Aorta (tissue), 5 donors: ENCODE measurements around the gene SMYD2. TPM values are rescaled to one million over a fixed set of nuclear protein-coding genes. Genes with fewer than 3 reads are reported as not detected.
A peak's percentile ranks its signal among the peaks of the same experiment; 100 is the strongest.

Experiments
- ATAC-seq: fragments of 200-7000 bp; cut with Tn5 transposase; one replicate; pipeline ENCODE4 v1.9.1; 2022; ENCODE audit warnings: moderate library complexity; ENCODE audit not compliant: low FRiP score
- DNase-seq, 2 donors: peaks; one replicate each; pipeline ENCODE4 v3.0.0-alpha.2; 2020
- H3K27ac ChIP-seq, 2 donors: one replicate each; pipeline ENCODE4 v1.5.1; 2013; ENCODE audit warnings: low read length in 2 of 2, mild to moderate bottlenecking in 2 of 2, moderate library complexity in 2 of 2, control low read depth in 1 of 2, inconsistent platforms in 1 of 2, low read depth in 1 of 2
- H3K27me3 ChIP-seq, 2 donors: one replicate each; pipeline ENCODE4 v1.6.1; 2013; ENCODE audit warnings: control low read depth in 1 of 2, low read length in 1 of 2, mild to moderate bottlenecking in 1 of 2, moderate library complexity in 1 of 2; ENCODE audit not compliant: insufficient read depth in 2 of 2, control insufficient read depth in 1 of 2
- H3K36me3 ChIP-seq, 2 donors: one replicate each; pipeline ENCODE4 v1.6.1; 2013; ENCODE audit warnings: control low read depth in 1 of 2, low read length in 1 of 2, mild to moderate bottlenecking in 1 of 2; ENCODE audit not compliant: insufficient read depth in 2 of 2, control insufficient read depth in 1 of 2
- H3K4me1 ChIP-seq, 2 donors: one replicate each; pipeline ENCODE4 v1.6.1; 2013; ENCODE audit warnings: low read length in 2 of 2, control low read depth in 1 of 2, mild to moderate bottlenecking in 1 of 2, moderate library complexity in 1 of 2; ENCODE audit not compliant: insufficient read depth in 2 of 2, control insufficient read depth in 1 of 2
- H3K4me3 ChIP-seq, 2 donors: one replicate each; pipeline ENCODE4 v1.5.1; 2013; ENCODE audit warnings: low read length in 2 of 2, control low read depth in 1 of 2, mild to moderate bottlenecking in 1 of 2
- H3K9me3 ChIP-seq: one replicate; pipeline ENCODE4 v1.6.1; 2013; ENCODE audit warnings: mild to moderate bottlenecking, low read length; ENCODE audit not compliant: control insufficient read depth
- WGBS, 2 donors: extraction: QIAGEN DNeasy Blood & Tissue Kit; methylation state at CpG; one replicate each; pipeline ENCODE4 v1.1.7; 2013; 5-methylcytosine and 5-hydroxymethylcytosine counted together
- intact Hi-C, 2 donors: fragments of 100-400 bp; cut with DNase I; formaldehyde crosslinking; loops; one replicate each; pipeline versions ENCODE4 v1.14.2 to v1.15.0; 2022
- long read RNA-seq, 2 donors: library from polyadenylated mRNA; unstranded; transcript quantifications; one replicate each; pipeline ENCODE4 v2.0.0, GENCODE V29; 2020 to 2021
- polyA plus RNA-seq, 2 donors: library from polyadenylated mRNA; stranded (reverse); fragments of 200-250 nt; gene quantifications; one replicate each; pipeline ENCODE4 v1.2.3, GENCODE V29; 2013
- total RNA-seq, 2 donors: library from RNA; stranded (reverse); fragmentation: NEBNext Ultra II Directional; extraction: Animal tissue kit (Norgen Biotek cat#: 25700); gene quantifications; one replicate each; pipeline ENCODE4 v1.2.1, GENCODE V29; 2021
- donor health status: healthy with polysubstance abuse.
- donor health status: Bipolar disorder and iron deficiency.
- donor health status: DM: no; HTN: no; CAD: no.
- donor health status: DM: no; HTN: no; CAD: no.
- donor health status: DM: yes; HTN: yes; CAD: no.

SMYD2 gene, protein sequence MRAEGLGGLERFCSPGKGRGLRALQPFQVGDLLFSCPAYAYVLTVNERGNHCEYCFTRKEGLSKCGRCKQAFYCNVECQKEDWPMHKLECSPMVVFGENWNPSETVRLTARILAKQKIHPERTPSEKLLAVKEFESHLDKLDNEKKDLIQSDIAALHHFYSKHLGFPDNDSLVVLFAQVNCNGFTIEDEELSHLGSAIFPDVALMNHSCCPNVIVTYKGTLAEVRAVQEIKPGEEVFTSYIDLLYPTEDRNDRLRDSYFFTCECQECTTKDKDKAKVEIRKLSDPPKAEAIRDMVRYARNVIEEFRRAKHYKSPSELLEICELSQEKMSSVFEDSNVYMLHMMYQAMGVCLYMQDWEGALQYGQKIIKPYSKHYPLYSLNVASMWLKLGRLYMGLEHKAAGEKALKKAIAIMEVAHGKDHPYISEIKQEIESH
- total RNA-seq (10 to 100 TPM; 12.0 to 13.7 TPM), polyA plus RNA-seq (10 to 100 TPM; 11.9 to 18.3 TPM)
- long read RNA-seq, donor 1, transcript SMYD2-201 (12 exons, 1,671 nt) = major isoform, 29 of 35 reads
- long read RNA-seq, donor 1, partial matches to known transcripts = 1 of 35 reads
- long read RNA-seq, donor 1, other reads (novel, unspliced or antisense) = 2 of 35 reads
- long read RNA-seq, donor 2, transcript SMYD2-201 (12 exons, 1,671 nt) = major isoform, 9 of 16 reads
- long read RNA-seq, donor 2, partial matches to known transcripts = 1 of 16 reads
- long read RNA-seq, donor 2, other reads (novel, unspliced or antisense) = 6 of 16 reads

DNA sequence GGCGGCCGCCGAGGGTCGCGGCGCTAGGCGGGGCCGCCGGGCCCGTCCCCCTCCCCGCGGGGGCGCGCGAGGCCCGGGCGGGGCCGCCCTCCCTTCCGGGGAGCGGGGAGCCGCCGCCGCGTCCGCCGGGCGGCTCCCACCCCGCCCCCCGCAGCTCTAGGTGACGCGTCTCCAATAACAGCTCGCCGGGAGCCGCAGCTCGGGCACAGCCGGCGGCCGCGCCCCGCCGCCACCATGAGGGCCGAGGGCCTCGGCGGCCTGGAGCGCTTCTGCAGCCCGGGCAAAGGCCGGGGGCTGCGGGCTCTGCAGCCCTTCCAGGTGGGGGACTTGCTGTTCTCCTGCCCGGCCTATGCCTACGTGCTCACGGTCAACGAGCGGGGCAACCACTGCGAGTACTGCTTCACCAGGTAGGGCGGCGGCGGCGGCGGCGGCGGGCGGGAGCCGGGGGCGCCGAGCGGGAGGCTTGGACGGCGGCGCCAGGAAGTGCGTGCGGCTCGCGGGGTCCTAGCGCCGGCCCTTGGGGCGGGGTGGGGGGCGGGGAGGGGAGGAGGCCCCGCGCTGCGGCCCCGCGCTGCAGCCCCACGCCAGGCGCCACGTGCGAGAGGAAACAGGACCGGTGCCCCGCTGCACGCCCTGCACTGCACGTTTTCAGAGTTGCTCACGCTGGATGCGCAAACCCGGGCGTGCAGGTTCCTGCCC, at the start of gene SMYD2:
Gene SMYD2, plus strand, starts transcription at position 139 of the 699 bp plus-strand sequence. Its CDS starts 96 bp downstream, at position 235.
- Histone ChIP-seq H3K27me3 (no peaks in the 10 kb centered on the region), H3K27ac (peak within 1 kb of the TSS in 1 of 2 donors; percentile 77), H3K9me3 (no peaks in the 10 kb centered on the region), H3K36me3 (no peaks in the 10 kb centered on the region), H3K4me3 (peak within 1 kb of the TSS; percentile 62 to 98), H3K4me1 (peaks cover 0 to 2% of the 10 kb centered on the region in 2 donors)
- DNase-seq (peak; percentile 76 to 89), ATAC-seq (peak; percentile 83)
- 0 to 1% methylated on average over 50 to 94 of the region's 94 CpGs for WGBS, 2 donors
- intact Hi-C loops = no loop called here

DNA sequence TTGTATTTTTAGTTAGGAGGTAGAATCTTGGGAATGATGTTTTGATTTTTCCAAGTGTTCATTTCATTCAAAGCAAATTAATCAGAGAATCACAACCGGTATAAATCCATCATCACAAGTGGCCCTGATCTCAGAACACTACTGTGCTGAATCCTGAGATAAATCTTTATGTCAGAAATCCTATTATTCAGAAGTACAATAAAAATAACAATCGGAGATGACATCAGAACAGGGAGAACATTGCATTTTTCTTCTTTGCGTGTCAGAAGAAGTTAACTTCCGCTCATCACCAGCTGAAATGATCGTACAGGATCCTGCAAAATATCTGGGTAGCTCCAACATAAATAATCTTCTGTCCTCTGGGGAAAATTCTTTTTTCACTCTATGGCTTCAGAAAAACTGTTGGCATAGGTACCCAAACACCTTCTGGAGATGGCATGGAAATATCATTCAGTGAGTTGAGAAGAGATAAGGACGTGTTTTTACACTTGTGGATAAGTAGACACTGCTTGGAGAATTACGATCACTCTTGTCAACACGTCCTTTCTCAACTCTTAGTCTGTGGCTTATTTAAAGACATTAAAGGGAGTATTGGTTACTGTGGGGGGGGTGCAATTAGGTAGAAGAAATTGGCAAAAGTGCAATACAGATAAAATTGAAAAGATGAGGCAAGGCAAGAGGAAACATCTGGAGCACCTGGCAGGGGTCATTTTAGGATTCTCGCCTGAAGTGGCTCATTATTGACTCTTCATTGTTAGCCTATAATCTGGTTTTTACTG, 46.9 kb upstream of the SMYD2 start:
- Histone ChIP-seq H3K4me1 (no peaks in the 10 kb centered on the region), H3K9me3 (no peaks in the 10 kb centered on the region), H3K27ac (no peak overlapping the region), H3K27me3 (no peaks in the 10 kb centered on the region), H3K36me3 (no peaks in the 10 kb centered on the region), H3K4me3 (no peak overlapping the region)
- WGBS, 2 donors = 45 to 61% methylated on average over 9 of the region's 9 CpGs
- DNase-seq (no peak), ATAC-seq (no peak)
- intact Hi-C loops = no loop called here

DNA sequence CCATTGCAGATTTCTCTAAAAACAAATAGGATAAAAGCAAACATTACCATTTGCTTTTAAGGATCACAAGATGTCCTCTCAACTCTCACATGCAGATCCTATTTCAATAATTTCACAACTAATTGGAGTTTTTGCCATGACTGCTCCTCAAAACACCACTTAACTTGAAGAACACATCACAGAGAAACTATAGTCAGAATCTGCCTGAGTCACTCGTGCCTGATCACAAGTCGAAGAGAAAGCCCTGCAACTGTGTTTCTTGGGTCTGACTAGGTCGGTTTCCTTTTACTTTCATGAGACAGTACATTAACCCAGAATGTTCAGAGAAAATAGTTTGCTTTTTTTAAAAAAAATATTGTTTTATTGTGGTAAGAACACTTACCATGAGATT, 46.3 kb upstream of the SMYD2 start:
- no peaks in the 10 kb centered on the region for H3K4me1 ChIP-seq
- intact Hi-C loops = no loop called here
- 54 to 62% methylated on average over 3 of the region's 3 CpGs for WGBS, 2 donors
- DNase-seq = no peak
- no peaks in the 10 kb centered on the region for H3K9me3 ChIP-seq
- no peak overlapping the region for H3K4me3 ChIP-seq
- ATAC-seq = no peak
- no peaks in the 10 kb centered on the region for H3K27me3 ChIP-seq
- H3K36me3 ChIP-seq = no peaks in the 10 kb centered on the region
- no peak overlapping the region for H3K27ac ChIP-seq

GRCh38 chr1:214236477-214236876, 44.5 kb upstream of the SMYD2 start:
- DNase-seq = no peak
- Histone ChIP-seq H3K27me3 (no peaks in the 10 kb centered on the region), H3K4me1 (no peaks in the 10 kb centered on the region), H3K27ac (no peak overlapping the region), H3K4me3 (no peak overlapping the region), H3K9me3 (no peaks in the 10 kb centered on the region), H3K36me3 (no peaks in the 10 kb centered on the region)
- ATAC-seq = no peak
- WGBS, 2 donors = 34 to 38% methylated on average over 2 of the region's 2 CpGs
- intact Hi-C loops = no loop called here

- Histone ChIP-seq H3K4me1 (no peaks in the 10 kb centered on the region), H3K4me3 (no peak overlapping the region), H3K9me3 (no peaks in the 10 kb centered on the region), H3K36me3 (no peaks in the 10 kb centered on the region), H3K27ac (no peak overlapping the region), H3K27me3 (no peaks in the 10 kb centered on the region)
- no peak for DNase-seq
- 70 to 72% methylated on average over 7 of the region's 7 CpGs for WGBS, 2 donors
- intact Hi-C loops = no loop called here
- no peak for ATAC-seq
Measured at GRCh38 chr1:214241060-214241459, 39.9 kb upstream of the SMYD2 start.

DNA sequence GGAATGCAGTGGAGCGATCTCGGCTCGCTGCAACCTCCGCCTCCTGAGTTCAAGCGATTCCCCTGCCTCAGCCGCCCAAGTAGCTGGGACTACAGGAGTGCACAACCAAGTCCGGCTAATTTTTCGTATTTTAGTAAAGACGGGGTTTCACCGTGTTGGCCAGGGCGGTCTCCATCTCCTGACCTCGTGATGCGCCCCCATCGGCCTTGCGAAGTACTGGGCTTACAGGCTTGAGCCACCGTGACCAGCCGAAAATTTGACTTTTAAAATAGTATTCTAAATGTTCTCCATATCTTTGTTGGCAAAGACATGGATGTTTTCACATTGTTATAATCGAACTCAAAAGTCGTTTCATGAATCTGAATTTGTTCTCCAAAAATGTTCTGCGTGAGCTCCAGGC, 36.7 kb upstream of the SMYD2 start:
- no peak for ATAC-seq
- H3K27ac ChIP-seq = no peak overlapping the region
- H3K36me3 ChIP-seq = no peaks in the 10 kb centered on the region
- no peaks in the 10 kb centered on the region for H3K4me1 ChIP-seq
- peaks cover 0 to 2% of the 10 kb centered on the region in 2 donors for H3K27me3 ChIP-seq
- intact Hi-C loops = no loop called here
- no peak for DNase-seq
- H3K9me3 ChIP-seq = no peaks in the 10 kb centered on the region
- 85 to 89% methylated on average over 20 of the region's 20 CpGs for WGBS, 2 donors
- H3K4me3 ChIP-seq = no peak overlapping the region

GRCh38 chr1:214244841-214245240, 36.1 kb upstream of the SMYD2 start:
- intact Hi-C loops = no loop called here
- no peaks in the 10 kb centered on the region for H3K36me3 ChIP-seq
- 85 to 89% methylated on average over 2 of the region's 2 CpGs for WGBS, 2 donors

GRCh38 chr1:214247501-214248041, 33.4 kb upstream of the SMYD2 start:
- intact Hi-C loops = no loop called here
- no peaks in the 10 kb centered on the region for H3K36me3 ChIP-seq
- ATAC-seq (no peak), DNase-seq (no peak)
- 67 to 73% methylated on average over 8 of the region's 8 CpGs for WGBS, 2 donors
- H3K4me1 ChIP-seq = no peaks in the 10 kb centered on the region
- H3K27ac ChIP-seq = no peak overlapping the region
- H3K4me3 ChIP-seq = no peak overlapping the region
- H3K27me3 ChIP-seq = peaks cover 0 to 2% of the 10 kb centered on the region in 2 donors
- H3K9me3 ChIP-seq = no peaks in the 10 kb centered on the region

More at GRCh38 chr1:214244841-214245240, 36.1 kb upstream of the SMYD2 start:
- H3K4me3 ChIP-seq = no peak overlapping the region
- ATAC-seq (no peak), DNase-seq (no peak)
- peaks cover 0 to 2% of the 10 kb centered on the region in 2 donors for H3K27me3 ChIP-seq
- H3K4me1 ChIP-seq = no peaks in the 10 kb centered on the region
- no peaks in the 10 kb centered on the region for H3K9me3 ChIP-seq
- no peak overlapping the region for H3K27ac ChIP-seq
